Hematopoietic multipotent progenitor cell treated with erythropoietin and hydrocortisone succinate and interleukin-3 and kit ligand, for 6 days (in vitro differentiated cells): Measurements from ENCODE around the gene BUB1B.

Source experiments
- DNase-seq: peaks from one replicate; pipeline ENCODE4 v3.0.0-alpha.2; 2015

The BUB1B gene

GRCh38 chr15:40257656-40258450, 97.0 kb downstream of the BUB1B start:
- no peak for DNase-seq

GRCh38 chr15:40258544-40258943, 97.7 kb downstream of the BUB1B start:
- DNase-seq = no peak

- no peak for DNase-seq
Measured at GRCh38 chr15:40259021-40259420, 98.2 kb downstream of the BUB1B start.

GRCh38 chr15:40263024-40263754, 102.3 kb downstream of the BUB1B start:
- DNase-seq = no peak

GRCh38 chr15:40264321-40265153, 103.7 kb downstream of the BUB1B start:
- no peak for DNase-seq

GRCh38 chr15:40265355-40265754, 104.5 kb downstream of the BUB1B start:
- no peak for DNase-seq

GRCh38 chr15:40265875-40266274, 105.0 kb downstream of the BUB1B start:
- no peak for DNase-seq

- DNase-seq = no peak
Measured at GRCh38 chr15:40266828-40267304, 106.0 kb downstream of the BUB1B start.

- DNase-seq = no peak
Measured at GRCh38 chr15:40267670-40268069, 106.8 kb downstream of the BUB1B start.

GRCh38 chr15:40269604-40270003, 108.7 kb downstream of the BUB1B start:
- DNase-seq = no peak

GRCh38 chr15:40270246-40270995, 109.6 kb downstream of the BUB1B start:
- no peak for DNase-seq
